Measurements from ENCODE around the gene PHACTR3.
"Not testable (repeated sequence)": the region's sequence is repeated elsewhere in the genome, so short reads cannot be mapped to it uniquely, and the experiment has no call there.

Gene PHACTR3

GRCh38 chr20:59589086-59589684 is 15.2 kb upstream of the PHACTR3 start:
- no peak for DNase-seq (ENCODE audit: low spot score)

- no peak for DNase-seq (ENCODE audit: low spot score)
These were observed 13.3 kb upstream of the PHACTR3 start for GRCh38 chr20:59591061-59591460.

GRCh38 chr20:59596690-59597089 is 7.7 kb upstream of the PHACTR3 start:
- no peak for DNase-seq (ENCODE audit: low spot score)

- DNase-seq (ENCODE audit: low spot score), result no peak
These were observed 7.1 kb upstream of the PHACTR3 start for GRCh38 chr20:59597240-59597639.

GRCh38 chr20:59598625-59599310 is 5.6 kb upstream of the PHACTR3 start:
- DNase-seq (ENCODE audit: low spot score), result peak; percentile 61

- DNase-seq (ENCODE audit: low spot score), result no peak
These were observed 4.4 kb upstream of the PHACTR3 start for GRCh38 chr20:59599941-59600340.

GRCh38 chr20:59600472-59600871 is 3.9 kb upstream of the PHACTR3 start:
- no peak for DNase-seq (ENCODE audit: low spot score)

- no peak for DNase-seq (ENCODE audit: low spot score)
These were observed 1.7 kb upstream of the PHACTR3 start for GRCh38 chr20:59602546-59603080.

GRCh38 chr20:59603176-59603575 is 1.2 kb upstream of the PHACTR3 start:
- peak; percentile 59 for DNase-seq (ENCODE audit: low spot score)

- DNase-seq (ENCODE audit: low spot score), result peak; percentile 46
These were observed 631 bp downstream of the PHACTR3 start for GRCh38 chr20:59604741-59605600.

GRCh38 chr20:59605601-59606364 is 1.4 kb downstream of the PHACTR3 start:
- no peak for DNase-seq (ENCODE audit: low spot score)

- DNase-seq (ENCODE audit: low spot score), result no peak
These were observed 2.2 kb downstream of the PHACTR3 start for GRCh38 chr20:59606566-59606965.

GRCh38 chr20:59608396-59608795 is 4.1 kb downstream of the PHACTR3 start:
- DNase-seq (ENCODE audit: low spot score), result no peak

- no peak for DNase-seq (ENCODE audit: low spot score)
These were observed 4.5 kb downstream of the PHACTR3 start for GRCh38 chr20:59608871-59609270.

- DNase-seq (ENCODE audit: low spot score), result no peak
These were observed 6.9 kb downstream of the PHACTR3 start for GRCh38 chr20:59611286-59611685.

GRCh38 chr20:59613861-59614260 is 9.5 kb downstream of the PHACTR3 start:
- no peak for DNase-seq (ENCODE audit: low spot score)

- no peak for DNase-seq (ENCODE audit: low spot score)
These were observed 10.4 kb downstream of the PHACTR3 start for GRCh38 chr20:59614714-59615113.

- no peak for DNase-seq (ENCODE audit: low spot score)
These were observed 12.0 kb downstream of the PHACTR3 start for GRCh38 chr20:59616306-59616705.

GRCh38 chr20:59617221-59617620 is 12.9 kb downstream of the PHACTR3 start:
- DNase-seq (ENCODE audit: low spot score), result no peak

- no peak for DNase-seq (ENCODE audit: low spot score)
These were observed 13.8 kb downstream of the PHACTR3 start for GRCh38 chr20:59618131-59618530.

- DNase-seq (ENCODE audit: low spot score), result not testable (repeated sequence)
These were observed 14.2 kb downstream of the PHACTR3 start for GRCh38 chr20:59618585-59618984.
